Fibroblast of lung (primary cell): ENCODE measurements around the gene OR52N5. TPM values are rescaled to one million over a fixed set of nuclear protein-coding genes. Genes with fewer than 3 reads are reported as not detected.

Experiments used
- DNase-seq, 2 donors: peaks; one replicate each; pipeline versions ENCODE4 v3.0.0 to v3.0.0-alpha.2; 2010; ENCODE audit warnings: low read depth in 2 of 2
- H2AFZ ChIP-seq: 2 replicates; pipeline ENCODE4 v1.5.1; 2012; ENCODE audit warnings: low read length, control low read depth, inconsistent platforms
- H3K27ac ChIP-seq: 2 replicates; pipeline ENCODE4 v1.5.1; 2011; ENCODE audit warnings: low read length, control low read depth; ENCODE audit not compliant: insufficient read depth
- H3K27me3 ChIP-seq: 2 replicates; pipeline ENCODE4 v1.5.1; 2011; ENCODE audit warnings: mild to moderate bottlenecking, low read length; ENCODE audit not compliant: control insufficient read depth, insufficient read depth
- H3K36me3 ChIP-seq: 2 replicates; pipeline ENCODE4 v1.5.1; 2011; ENCODE audit warnings: low read length; ENCODE audit not compliant: control insufficient read depth, insufficient read depth
- H3K4me1 ChIP-seq: 2 replicates; pipeline ENCODE4 v1.5.1; 2011; ENCODE audit warnings: low read length; ENCODE audit not compliant: control insufficient read depth, insufficient read depth; ENCODE audit errors: extremely low read depth
- H3K4me2 ChIP-seq: 2 replicates; pipeline ENCODE4 v1.5.1; 2011; ENCODE audit warnings: low read length, control low read depth; ENCODE audit not compliant: insufficient read depth; ENCODE audit errors: extremely low read depth
- H3K4me3 ChIP-seq, 4 experiments: fragments of 200-600 bp in 1 of 4; sonication (generic) in 1 of 4; replicated peaks in 1 of 4; 2 replicates each; pipeline ENCODE4 v1.5.1; 2011 to 2016; ENCODE audit warnings: low read length in 4 of 4, low read depth in 3 of 4, mild to moderate bottlenecking in 3 of 4, control low read depth in 2 of 4, inconsistent platforms in 1 of 4, mixed read lengths in 1 of 4; ENCODE audit not compliant: insufficient read depth in 1 of 4; ENCODE audit errors: control extremely low read depth in 1 of 4
- H3K79me2 ChIP-seq: 2 replicates; pipeline ENCODE4 v1.5.1; 2012; ENCODE audit warnings: mild to moderate bottlenecking, low read length, inconsistent platforms; ENCODE audit not compliant: control insufficient read depth, insufficient read depth
- H3K9ac ChIP-seq: 2 replicates; pipeline ENCODE4 v1.5.1; 2011; ENCODE audit warnings: mild to moderate bottlenecking, low read length, control low read depth; ENCODE audit not compliant: insufficient read depth
- H3K9me3 ChIP-seq: 2 replicates; pipeline ENCODE4 v1.5.1; 2012; ENCODE audit warnings: low read depth, low read length; ENCODE audit not compliant: control insufficient read depth, insufficient read depth
- H4K20me1 ChIP-seq: 2 replicates; pipeline ENCODE4 v1.5.1; 2011; ENCODE audit warnings: low read length; ENCODE audit not compliant: control insufficient read depth, insufficient read depth; ENCODE audit errors: extremely low read depth
- EZH2 ChIP-seq: IDR thresholded peaks from 2 replicates; pipeline ENCODE4 v1.5.1; 2012; ENCODE audit warnings: low read length, control low read depth, mild to moderate bottlenecking; ENCODE audit errors: missing control alignments
- polyA plus RNA-seq, 2 donors: library from polyadenylated mRNA; depleted of rRNA in 1 of 2; stranded (reverse) in 1 of 2; unstranded in 1 of 2; fragments of >200 nt; gene quantifications; 2 replicates each; pipeline ENCODE4 v1.2.1, GENCODE V29; 2011 to 2012; ENCODE audit warnings: missing spikeins in 1 of 2
- total RNA-seq: library from RNA; depleted of rRNA; stranded (reverse); fragments of >200 nt; gene quantifications from 2 replicates; pipeline ENCODE4 v1.2.1, GENCODE V29; 2014
- TF ChIP-seq, protein P1 (sequence below), 2 donors: IDR thresholded peaks in 1 of 2; conservative IDR thresholded peaks in 1 of 2; 1 replicate in 1 of 2; 2 replicates in 1 of 2; pipeline ENCODE4 v1.5.1; 2011 to 2012; ENCODE audit warnings: low read length in 2 of 2, control low read depth in 1 of 2, inconsistent platforms in 1 of 2, low read depth in 1 of 2, mild to moderate bottlenecking in 1 of 2

Gene OR52N5
- total and polyA plus RNA-seq, 2 donors (not counting 1 experiment from before 2014, with no cell fraction given) = not detected

DNA sequence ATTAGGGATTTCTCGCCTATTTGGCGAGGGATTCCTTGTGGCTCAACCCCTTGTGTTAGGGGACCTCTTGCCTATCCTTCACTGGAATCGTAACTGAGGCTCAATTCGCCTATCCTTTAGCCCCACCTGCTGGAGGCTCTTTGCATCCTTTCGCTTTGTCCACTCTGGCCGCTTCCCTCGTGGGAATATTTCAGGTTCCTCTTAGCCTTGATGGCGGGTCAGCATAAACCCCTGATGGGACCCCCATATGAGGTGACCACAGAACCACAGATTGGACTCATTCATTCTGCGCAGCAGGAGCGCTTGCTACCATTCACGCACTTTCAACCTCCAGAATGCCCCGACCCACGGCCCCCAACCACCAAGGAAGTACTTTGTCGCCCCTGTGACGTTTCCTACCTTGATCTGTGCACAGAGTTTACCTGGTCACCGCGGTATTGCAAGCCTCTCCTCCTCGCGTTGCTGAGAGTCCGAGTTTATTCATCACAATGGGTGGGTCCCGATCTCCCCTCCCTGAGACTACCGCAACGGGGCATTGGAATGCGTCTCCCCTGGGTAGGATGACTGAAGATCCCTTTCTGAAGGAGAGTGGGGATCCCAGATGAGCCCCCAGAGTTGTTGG is 25.5 kb upstream of the OR52N5 start, which contains the start of gene OR52N2:
Gene OR52N2, plus strand, starts transcription at position 425 of the 622 bp plus-strand sequence. CDS start 11,412 bp downstream, outside the sequence.
- Histone ChIP-seq H3K27me3 (no peaks in the 10 kb centered on the region), H3K9ac (peak within 1 kb of the TSS; percentile 5), H3K79me2 (no peaks in the 10 kb centered on the region), H3K36me3 (no peaks in the 10 kb centered on the region), H4K20me1 (no peaks in the 10 kb centered on the region), H3K4me1 (no peaks in the 10 kb centered on the region), H3K9me3 (no peaks in the 10 kb centered on the region), H3K27ac (no peak within 1 kb of the TSS), H2AFZ (peak within 1 kb of the TSS; percentile 72), H3K4me2 (peak within 1 kb of the TSS; percentile 93), H3K4me3 (peak within 1 kb of the TSS; percentile 58 to 63 (median 58))
- DNase-seq = peak; percentile 48 to 77
- TF ChIP-seq, protein P1, sequence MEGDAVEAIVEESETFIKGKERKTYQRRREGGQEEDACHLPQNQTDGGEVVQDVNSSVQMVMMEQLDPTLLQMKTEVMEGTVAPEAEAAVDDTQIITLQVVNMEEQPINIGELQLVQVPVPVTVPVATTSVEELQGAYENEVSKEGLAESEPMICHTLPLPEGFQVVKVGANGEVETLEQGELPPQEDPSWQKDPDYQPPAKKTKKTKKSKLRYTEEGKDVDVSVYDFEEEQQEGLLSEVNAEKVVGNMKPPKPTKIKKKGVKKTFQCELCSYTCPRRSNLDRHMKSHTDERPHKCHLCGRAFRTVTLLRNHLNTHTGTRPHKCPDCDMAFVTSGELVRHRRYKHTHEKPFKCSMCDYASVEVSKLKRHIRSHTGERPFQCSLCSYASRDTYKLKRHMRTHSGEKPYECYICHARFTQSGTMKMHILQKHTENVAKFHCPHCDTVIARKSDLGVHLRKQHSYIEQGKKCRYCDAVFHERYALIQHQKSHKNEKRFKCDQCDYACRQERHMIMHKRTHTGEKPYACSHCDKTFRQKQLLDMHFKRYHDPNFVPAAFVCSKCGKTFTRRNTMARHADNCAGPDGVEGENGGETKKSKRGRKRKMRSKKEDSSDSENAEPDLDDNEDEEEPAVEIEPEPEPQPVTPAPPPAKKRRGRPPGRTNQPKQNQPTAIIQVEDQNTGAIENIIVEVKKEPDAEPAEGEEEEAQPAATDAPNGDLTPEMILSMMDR (conservative IDR thresholded peaks at IDR 0.05 in 1 of 2, IDR thresholded peaks at IDR 0.05 in 1 of 2; ENCODE audit: low read depth in 1 of 2, low read length in 2 of 2) = peak; percentile 83 to 98
- no peak for TF ChIP-seq EZH2

DNA sequence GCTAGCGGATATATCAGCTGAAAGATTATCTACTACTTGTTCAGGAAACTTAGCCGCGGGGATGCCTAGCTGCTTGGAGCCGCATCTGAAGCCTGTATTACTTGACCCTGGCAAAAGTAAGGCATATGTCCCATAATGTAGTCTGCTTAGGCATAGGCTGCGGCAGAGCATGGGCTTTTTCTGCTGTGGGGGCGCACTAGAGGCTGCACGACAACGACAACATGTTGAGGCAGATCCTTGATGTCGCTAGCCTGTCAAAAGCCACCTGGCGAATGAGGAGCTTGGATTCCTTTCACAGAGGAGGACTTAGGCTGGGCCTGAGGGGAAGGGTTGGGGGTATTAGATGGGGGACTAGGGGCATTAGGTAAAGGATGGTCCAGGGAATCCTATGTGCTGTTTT is 24.4 kb upstream of the OR52N5 start:
- no peak for DNase-seq
- Histone ChIP-seq H3K27ac (no peak overlapping the region), H3K4me1 (no peaks in the 10 kb centered on the region), H2AFZ (no peak overlapping the region), H3K27me3 (no peaks in the 10 kb centered on the region), H3K9me3 (no peaks in the 10 kb centered on the region), H4K20me1 (no peaks in the 10 kb centered on the region), H3K4me2 (no peak overlapping the region), H3K9ac (no peak overlapping the region), H3K36me3 (no peaks in the 10 kb centered on the region), H3K4me3 (no peak overlapping the region), H3K79me2 (no peaks in the 10 kb centered on the region)
- TF ChIP-seq, protein P1 (conservative IDR thresholded peaks at IDR 0.05 in 1 of 2, IDR thresholded peaks at IDR 0.05 in 1 of 2; ENCODE audit: low read depth in 1 of 2, low read length in 2 of 2) = no peak
- TF ChIP-seq EZH2 = no peak

DNA sequence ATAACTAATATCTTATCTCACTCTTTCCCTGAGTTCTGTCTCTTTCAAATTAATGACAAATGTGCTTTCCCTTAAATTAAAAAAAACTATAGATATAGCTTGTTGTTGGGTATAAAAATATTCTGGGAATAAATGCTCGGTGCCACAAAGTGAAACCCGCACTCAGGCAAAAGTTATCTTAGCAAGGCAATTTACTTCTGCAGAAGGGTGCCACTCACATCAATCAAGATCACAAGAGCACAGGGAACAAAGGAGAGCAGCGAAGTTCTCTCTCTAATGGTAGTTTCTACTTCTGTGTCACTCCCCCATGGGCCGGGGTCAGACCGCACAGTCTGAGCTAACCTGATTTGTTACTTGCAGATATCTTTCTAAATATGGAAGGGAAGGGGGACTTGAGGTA is 20.8 kb upstream of the OR52N5 start:
- H3K9me3 ChIP-seq = no peaks in the 10 kb centered on the region
- H3K27me3 ChIP-seq = no peaks in the 10 kb centered on the region
- H2AFZ ChIP-seq = no peak overlapping the region
- H3K36me3 ChIP-seq = no peaks in the 10 kb centered on the region
- no peaks in the 10 kb centered on the region for H3K79me2 ChIP-seq
- no peak overlapping the region for H3K4me3 ChIP-seq
- H3K4me2 ChIP-seq = no peak overlapping the region
- DNase-seq = no peak
- no peaks in the 10 kb centered on the region for H3K4me1 ChIP-seq
- no peaks in the 10 kb centered on the region for H4K20me1 ChIP-seq
- H3K9ac ChIP-seq = no peak overlapping the region
- TF ChIP-seq EZH2 = no peak
- TF ChIP-seq, protein P1 (conservative IDR thresholded peaks at IDR 0.05 in 1 of 2, IDR thresholded peaks at IDR 0.05 in 1 of 2; ENCODE audit: low read depth in 1 of 2, low read length in 2 of 2) = no peak
- no peak overlapping the region for H3K27ac ChIP-seq
